OCI-M2 (cell line): ENCODE results near the gene FAM236C.
"Not testable (repeated sequence)": the region's sequence is repeated elsewhere in the genome, so short reads cannot be mapped to it uniquely, and the experiment has no call there.

Source experiments
- DNase-seq: peaks from one replicate; lab custom pipeline; 2025; ENCODE audit not compliant: unreplicated experiment; lab: John Stamatoyannopoulos, UW

Gene FAM236C

DNA sequence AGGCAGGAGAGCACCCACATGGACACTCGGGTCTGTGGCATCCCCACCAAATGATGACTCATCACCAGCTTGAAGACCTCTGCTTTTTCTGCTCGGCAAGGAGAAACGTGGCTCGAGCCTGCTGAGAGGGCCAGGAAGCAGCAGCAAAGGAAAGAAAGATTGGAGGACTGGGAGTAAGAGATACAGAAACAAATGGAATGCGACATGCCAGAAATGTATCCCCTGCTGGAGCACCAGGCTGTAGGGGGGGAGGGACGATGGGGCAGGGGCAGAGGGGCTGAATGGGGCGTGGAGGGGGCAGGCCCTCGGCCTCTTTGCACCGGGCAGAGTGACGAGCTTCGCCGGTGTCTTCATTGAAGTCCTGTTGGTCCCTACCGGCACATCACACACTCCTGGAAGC lies at the start of gene FAM236C:
Gene FAM236C (plus strand): TSS at position 301 of the 400 bp plus-strand sequence. CDS start 100 bp downstream, outside the sequence.
- DNase-seq = not testable (repeated sequence)

- DNase-seq = not testable (repeated sequence)
Observed at GRCh38 chrX:72882898-72883297, 29.5 kb upstream of the FAM236C start.

DNA sequence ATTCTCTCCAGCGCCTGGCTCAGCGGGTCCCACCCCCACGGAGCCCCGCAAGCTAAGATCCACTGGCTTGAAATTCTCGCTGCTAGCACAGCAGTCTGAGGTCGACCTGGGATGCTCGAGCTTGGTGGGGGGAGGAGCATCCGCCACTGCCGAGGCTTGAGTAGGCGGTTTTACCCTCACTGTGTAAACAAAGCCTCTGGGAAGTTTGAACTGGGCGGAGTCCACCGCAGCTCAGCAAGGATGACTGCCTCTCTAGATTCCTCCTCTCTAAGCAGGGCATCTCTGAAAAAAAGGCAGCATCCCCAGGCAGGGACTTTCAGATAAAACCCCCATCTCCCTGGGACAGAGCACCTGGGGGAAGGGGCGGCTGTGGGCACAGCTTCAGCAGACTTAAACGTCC lies 22.7 kb upstream of the FAM236C start:
- DNase-seq = not testable (repeated sequence)

DNA sequence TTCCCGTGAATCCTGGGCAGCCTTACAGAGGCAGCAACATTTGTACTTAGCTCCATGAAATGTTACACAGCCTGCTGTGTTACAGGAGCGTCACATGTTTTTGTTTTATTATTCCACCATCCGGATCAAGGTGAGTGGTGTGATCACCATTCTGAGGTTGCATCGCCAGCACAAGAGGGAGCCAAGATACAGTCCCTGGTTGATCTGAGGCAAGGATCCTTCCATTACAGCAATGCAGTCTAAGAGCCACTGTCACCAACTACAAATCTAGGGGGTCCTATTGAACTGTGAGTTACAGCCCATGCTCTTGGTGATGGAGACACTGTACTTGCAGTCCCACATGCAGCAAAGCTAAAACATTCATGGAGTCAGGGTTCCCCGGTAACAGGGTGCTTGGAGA lies 3.7 kb downstream of the FAM236C start:
- DNase-seq = not testable (repeated sequence)

- DNase-seq = not testable (repeated sequence)
Observed at GRCh38 chrX:72932283-72932682, 19.9 kb downstream of the FAM236C start.

GRCh38 chrX:72936455-72936854 lies 24.0 kb downstream of the FAM236C start:
- not testable (repeated sequence) for DNase-seq

- DNase-seq = not testable (repeated sequence)
Observed at GRCh38 chrX:72936882-72937455, 24.6 kb downstream of the FAM236C start.

DNA sequence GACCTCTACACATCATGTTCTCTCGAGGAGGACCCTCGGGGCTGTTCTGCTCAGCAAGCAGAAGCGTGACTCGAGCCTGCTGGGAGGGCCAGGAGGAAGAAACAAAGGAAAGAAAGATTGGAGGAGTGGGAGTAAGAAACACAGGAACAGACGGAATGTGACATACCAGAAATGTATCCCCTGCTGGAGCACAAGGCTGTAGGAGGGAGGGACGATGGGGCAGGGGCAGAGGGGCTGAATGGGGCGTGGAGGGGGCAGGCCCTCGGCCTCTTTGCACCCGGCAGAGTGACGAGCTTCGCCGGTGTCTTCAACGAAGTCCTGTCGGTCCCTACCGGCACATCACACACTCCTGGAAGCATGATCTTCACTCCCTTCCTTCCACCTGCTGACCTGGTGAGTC lies 25.5 kb downstream of the FAM236C start, which contains the start of gene FAM236A:
Gene FAM236A (plus strand): TSS at position 301 of the 400 bp plus-strand sequence. CDS start 57 bp downstream, at position 358.
- DNase-seq = not testable (repeated sequence)

DNA sequence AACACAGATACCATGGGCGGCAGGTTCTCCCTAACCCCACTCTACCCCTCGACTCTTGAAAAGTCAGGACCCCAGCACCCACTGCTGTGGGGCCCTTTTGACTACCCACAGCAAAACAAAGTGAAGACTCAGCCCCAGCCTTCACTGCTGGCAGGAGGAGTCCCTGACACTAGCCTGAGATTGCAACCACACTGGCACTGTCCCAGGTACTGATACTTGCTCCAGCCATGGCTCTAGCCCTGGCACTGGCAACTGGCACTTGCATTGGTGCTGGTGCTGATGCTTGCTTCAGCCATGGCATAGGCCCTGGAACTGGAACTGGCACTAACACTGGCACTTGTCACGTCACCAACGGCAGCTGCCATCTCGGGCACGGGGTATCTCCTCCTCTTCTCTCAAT lies 29.9 kb downstream of the FAM236C start:
- DNase-seq = not testable (repeated sequence)

GRCh38 chrX:72943035-72943818 lies 30.8 kb downstream of the FAM236C start:
- not testable (repeated sequence) for DNase-seq

DNA sequence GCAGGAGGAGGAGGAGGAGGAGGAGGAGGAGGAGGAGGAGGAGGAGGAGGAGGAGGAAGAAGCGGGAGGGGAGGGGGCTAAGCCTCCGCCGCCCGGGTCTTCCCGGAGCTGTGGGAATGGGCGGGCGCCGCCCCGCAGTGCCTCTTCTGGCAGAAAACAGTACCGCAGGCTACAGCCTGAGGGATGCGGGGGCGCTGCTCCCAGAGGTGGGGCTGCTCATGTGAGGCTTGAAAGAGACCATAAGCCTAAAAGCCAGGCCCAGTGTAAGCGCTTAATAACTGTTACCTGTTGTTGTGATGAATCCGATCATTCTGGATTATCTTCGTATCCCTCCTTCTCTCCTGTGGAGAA lies 31.4 kb downstream of the FAM236C start, which contains the start of gene DMRTC1:
Gene DMRTC1 (minus strand): TSS at position 19 of the 351 bp plus-strand sequence. CDS start 68,143 bp downstream, outside the sequence.
- DNase-seq = not testable (repeated sequence)

- not testable (repeated sequence) for DNase-seq
Observed at GRCh38 chrX:72959971-72960370, 47.6 kb downstream of the FAM236C start.
